ENCODE measurements around the gene DIAPH3. TPM values are rescaled to one million over a fixed set of nuclear protein-coding genes. Genes with fewer than 3 reads are reported as not detected.

DIAPH3 gene
- total and polyA plus RNA-seq, 2 of the 8 experiments (the other 6 are each of a cell fraction or from before 2014, with no cell fraction given) = 8.0 to 30.8 TPM

DNA sequence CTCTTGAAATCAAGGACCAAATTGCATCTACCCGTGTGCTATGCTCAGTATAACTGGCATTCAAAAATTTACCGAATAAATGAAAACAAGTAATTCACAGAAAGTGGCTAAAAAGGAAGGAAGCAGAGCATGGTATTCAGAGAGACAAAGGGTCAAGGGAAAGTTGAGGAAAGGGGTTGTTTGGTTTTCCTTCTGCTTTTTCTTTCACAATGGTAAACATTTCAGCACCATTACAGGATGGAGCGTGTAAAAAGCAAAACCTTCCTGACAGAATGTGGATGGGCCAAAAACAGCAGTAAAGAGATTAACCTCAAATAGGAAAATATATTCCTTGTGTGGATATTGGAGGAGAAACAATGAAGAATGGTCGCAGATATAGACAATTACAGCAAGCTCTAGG lies 14.8 kb downstream of the DIAPH3 start:
- no peak overlapping the region for H3K9ac ChIP-seq (replicated peaks in 1 of 4; ENCODE audit: extremely low read depth in 1 of 4, low read depth in 3 of 4, low read length in 3 of 4)
- no peaks in the 10 kb centered on the region for H3K9me3 ChIP-seq (ENCODE audit: insufficient read depth in 2 of 2, low read depth in 1 of 2, low read length in 1 of 2)
- H4K8ac ChIP-seq (ENCODE audit: extremely low read depth, insufficient read depth, low read length) = no peak overlapping the region
- H4K20me1 ChIP-seq (replicated peaks in 1 of 2; ENCODE audit: control insufficient read depth in 1 of 2, insufficient read depth in 2 of 2, low read length in 2 of 2) = peaks cover 2 to 5% of the 10 kb centered on the region in 2 experiments
- no peak overlapping the region for H3K4me3 ChIP-seq (ENCODE audit: extremely low read depth in 1 of 4, insufficient read depth in 2 of 4, low read depth in 3 of 4, low read length in 4 of 4)
- ChIA-PET POLR2A (ENCODE audit: partially characterized antibody) (interaction anchor here (1.3 kb wide), 1 partner anchor 10 kb away, joined by 5 read pairs; no protein-coding TSS in a partner anchor), CTCF (ENCODE audit: partially characterized antibody) (interaction anchor here (0.6 to 1.1 kb wide), 3 partner anchors 199 to 839 kb away, joined by 3 read pairs; no protein-coding TSS in a partner anchor)
- no peak overlapping the region for H4K5ac ChIP-seq (ENCODE audit: insufficient read length, low read depth, low read length)
- H2BK12ac ChIP-seq (ENCODE audit: low read depth, low read length) = no peak overlapping the region
- H3K23ac ChIP-seq (ENCODE audit: insufficient read length) = no peak overlapping the region
- H2AK5ac ChIP-seq (ENCODE audit: low read depth, low read length) = no peak overlapping the region
- FAIRE-seq = no peak
- 94% methylated on average over 4 of the region's 4 CpGs; no CpG with 5 or more reads in 1 of the 2 experiments for WGBS, 2 experiments (ENCODE audit: extremely low coverage in 1 of 2, insufficient coverage in 1 of 2, insufficient read length in 1 of 2, insufficient replicate concordance in 2 of 2, low coverage in 1 of 2, low lambda C conversion rate in 2 of 2, missing lambda C conversion rate in 1 of 2)
- H3K56ac ChIP-seq (replicated peaks; ENCODE audit: insufficient read length, low read depth, low read length) = no peak overlapping the region
- H3K4me2 ChIP-seq (ENCODE audit: insufficient read depth in 1 of 2, low read depth in 2 of 2, low read length in 2 of 2) = no peak overlapping the region
- H3K4ac ChIP-seq (replicated peaks; ENCODE audit: insufficient read length, low read depth, low read length) = no peak overlapping the region
- H3K23me2 ChIP-seq (ENCODE audit: low read depth, low read length) = no peaks in the 10 kb centered on the region
- H3K4me1 ChIP-seq (replicated peaks in 1 of 4; ENCODE audit: control insufficient read depth in 3 of 4, insufficient read depth in 4 of 4, low read length in 3 of 4) = peaks cover 0 to 15% (median 3%) of the 10 kb centered on the region in 4 experiments; a peak in 3 of 7 replicates
- H2BK5ac ChIP-seq (ENCODE audit: low read depth, low read length) = no peak overlapping the region
- no peak overlapping the region for H3K27ac ChIP-seq (ENCODE audit: low read depth, low read length)
- no peak overlapping the region for H4K91ac ChIP-seq (replicated peaks; ENCODE audit: insufficient read length, low read length)
- no peaks in the 10 kb centered on the region; a peak in 1 of 8 replicates for H3K36me3 ChIP-seq (ENCODE audit: control insufficient read depth in 2 of 4, insufficient read depth in 4 of 4, low read length in 3 of 4)
- H3K79me1 ChIP-seq (ENCODE audit: low read depth, low read length) = peaks cover 8% of the 10 kb centered on the region; the same call in 1 of the 2 replicates
- H2AFZ ChIP-seq (ENCODE audit: low read length) = no peak overlapping the region
- no peak for DNase-seq (ENCODE audit: low read depth in 1 of 2, low spot score in 2 of 2)
- H3K27me3 ChIP-seq (replicated peaks in 1 of 4; ENCODE audit: control insufficient read depth in 3 of 4, extremely low read depth in 1 of 4, insufficient read depth in 3 of 4, low read length in 3 of 4) = no peaks in the 10 kb centered on the region
- peaks cover 17 to 95% of the 10 kb centered on the region in 2 experiments for H3K79me2 ChIP-seq (ENCODE audit: control insufficient read depth in 1 of 2, insufficient read depth in 2 of 2, low read length in 2 of 2)
- no peak overlapping the region for H3K18ac ChIP-seq (ENCODE audit: extremely low read depth, low read length)
- no peak overlapping the region for H2BK20ac ChIP-seq (ENCODE audit: low read length)
- no peak overlapping the region for H2BK15ac ChIP-seq (ENCODE audit: low read length)
- H3K14ac ChIP-seq (ENCODE audit: insufficient read length) = no peak overlapping the region
- no peak overlapping the region for H2BK120ac ChIP-seq (replicated peaks; ENCODE audit: low read depth, low read length)
- TF ChIP-seq, protein P1, sequence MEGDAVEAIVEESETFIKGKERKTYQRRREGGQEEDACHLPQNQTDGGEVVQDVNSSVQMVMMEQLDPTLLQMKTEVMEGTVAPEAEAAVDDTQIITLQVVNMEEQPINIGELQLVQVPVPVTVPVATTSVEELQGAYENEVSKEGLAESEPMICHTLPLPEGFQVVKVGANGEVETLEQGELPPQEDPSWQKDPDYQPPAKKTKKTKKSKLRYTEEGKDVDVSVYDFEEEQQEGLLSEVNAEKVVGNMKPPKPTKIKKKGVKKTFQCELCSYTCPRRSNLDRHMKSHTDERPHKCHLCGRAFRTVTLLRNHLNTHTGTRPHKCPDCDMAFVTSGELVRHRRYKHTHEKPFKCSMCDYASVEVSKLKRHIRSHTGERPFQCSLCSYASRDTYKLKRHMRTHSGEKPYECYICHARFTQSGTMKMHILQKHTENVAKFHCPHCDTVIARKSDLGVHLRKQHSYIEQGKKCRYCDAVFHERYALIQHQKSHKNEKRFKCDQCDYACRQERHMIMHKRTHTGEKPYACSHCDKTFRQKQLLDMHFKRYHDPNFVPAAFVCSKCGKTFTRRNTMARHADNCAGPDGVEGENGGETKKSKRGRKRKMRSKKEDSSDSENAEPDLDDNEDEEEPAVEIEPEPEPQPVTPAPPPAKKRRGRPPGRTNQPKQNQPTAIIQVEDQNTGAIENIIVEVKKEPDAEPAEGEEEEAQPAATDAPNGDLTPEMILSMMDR (IDR thresholded peaks at IDR 0.05; ENCODE audit: control extremely low read depth in 1 of 3, insufficient read depth in 1 of 3, low read depth in 1 of 3, low read length in 3 of 3) = no peak
- TF ChIP-seq YY1 (IDR thresholded peaks at IDR 0.05; ENCODE audit: low read depth, low read length) (no peak), RXRA (IDR thresholded peaks at IDR 0.05; ENCODE audit: insufficient read depth, low read depth, low read length) (no peak), POU5F1 (IDR thresholded peaks at IDR 0.05; ENCODE audit: low read depth, low read length) (no peak), NANOG (IDR thresholded peaks at IDR 0.05; ENCODE audit: insufficient read depth, low read depth, low read length, poor library complexity, severe bottlenecking) (no peak), GTF2F1 (IDR thresholded peaks at IDR 0.05; ENCODE audit: borderline replicate concordance, low read depth, low read length) (no peak), CHD1 (IDR thresholded peaks at IDR 0.05; ENCODE audit: low read depth, low read length) (no peak), ASH2L (IDR thresholded peaks at IDR 0.05; ENCODE audit: low read length) (no peak), KDM5A (IDR thresholded peaks at IDR 0.05; ENCODE audit: low read length) (no peak), KDM4A (IDR thresholded peaks at IDR 0.05; ENCODE audit: low read depth, low read length, severe bottlenecking) (no peak)
- TF ChIP-seq, protein P2, sequence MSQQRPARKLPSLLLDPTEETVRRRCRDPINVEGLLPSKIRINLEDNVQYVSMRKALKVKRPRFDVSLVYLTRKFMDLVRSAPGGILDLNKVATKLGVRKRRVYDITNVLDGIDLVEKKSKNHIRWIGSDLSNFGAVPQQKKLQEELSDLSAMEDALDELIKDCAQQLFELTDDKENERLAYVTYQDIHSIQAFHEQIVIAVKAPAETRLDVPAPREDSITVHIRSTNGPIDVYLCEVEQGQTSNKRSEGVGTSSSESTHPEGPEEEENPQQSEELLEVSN (IDR thresholded peaks at IDR 0.05) = no peak

Data from H1 (cell line).